K562 (cell line): ENCODE data around the gene ZDHHC19. TPM values are rescaled to one million over a fixed set of nuclear protein-coding genes. Genes with fewer than 3 reads are reported as not detected.

Experiments
- ATAC-seq: fragments of 200-7000 bp; cut with Tn5 transposase; 3 replicates; pipeline ENCODE4 v1.9.1; 2020; ENCODE audit warnings: moderate library complexity
- BruUV-seq: library from RNA; stranded (reverse); fragments of 400-500 nt; replicated peaks from 2 replicates; lab custom pipeline; 2021; lab: Mats Ljungman, UMichigan
- CTCF ChIA-PET: fragments of 300-600 bp; formaldehyde crosslinking; extraction: SDS; loops from one replicate; lab custom pipeline; 2021; ENCODE audit warnings: low intra/inter-chr PET ratio; lab: Yijun Ruan, JAX
- POLR2A ChIA-PET: fragments of 300-600, 350-650 bp; sonication (Branson Sonifier 250); formaldehyde crosslinking; extraction: SDS; loops from one replicate; lab custom pipeline; 2021; ENCODE audit warnings: antibody characterized with exemption, inconsistent platforms; lab: Yijun Ruan, JAX
- DNase-seq, 4 experiments: peaks; one replicate each; pipeline versions ENCODE4 v3.0.0 to v3.0.0-alpha.2; 2011 to 2018; ENCODE audit warnings: low spot score in 3 of 4, mixed read lengths in 3 of 4; ENCODE audit errors: extremely low read depth in 1 of 4
- FAIRE-seq: peaks from 2 replicates; lab custom pipeline; 2011; peaks lifted over from hg19 to GRCh38; lab: Jason Lieb, UNC
- H2AFZ ChIP-seq: 2 replicates; pipeline ENCODE4 v1.6.0; 2011; ENCODE audit warnings: low read depth, low read length, control low read depth, inconsistent platforms
- H3K27ac ChIP-seq: fragments of 200-600 bp; 3 replicates; pipeline ENCODE4 v1.8.0; 2011; ENCODE audit warnings: low read depth, mild to moderate bottlenecking, control low read depth, inconsistent platforms, low read length, moderate library complexity, mixed read lengths; ENCODE audit errors: extremely low read depth
- H3K27me3 ChIP-seq, 2 experiments: fragments of 300-600 bp in 1 of 2; 2 replicates in 1 of 2; 3 replicates in 1 of 2; pipeline versions ENCODE4 v1.6.0 to v1.8.0; 2011; ENCODE audit warnings: inconsistent platforms in 2 of 2, low read length in 2 of 2, mild to moderate bottlenecking in 1 of 2, mixed read lengths in 1 of 2, moderate library complexity in 1 of 2; ENCODE audit not compliant: control insufficient read depth in 2 of 2, insufficient read depth in 2 of 2
- H3K36me3 ChIP-seq: fragments of 300-600 bp; 3 replicates; pipeline ENCODE4 v1.8.0; 2011; ENCODE audit warnings: mild to moderate bottlenecking, low read length, inconsistent platforms; ENCODE audit not compliant: control insufficient read depth, insufficient read depth
- H3K4me1 ChIP-seq, 2 experiments: fragments of 200-600 bp in 1 of 2; replicated peaks in 1 of 2; 2 replicates in 1 of 2; 3 replicates in 1 of 2; pipeline versions ENCODE4 v1.5.1 to v1.8.0; 2011; ENCODE audit warnings: inconsistent platforms in 2 of 2, low read length in 2 of 2, mild to moderate bottlenecking in 1 of 2, mixed read lengths in 1 of 2, moderate library complexity in 1 of 2; ENCODE audit not compliant: control insufficient read depth in 2 of 2, insufficient read depth in 2 of 2
- H3K4me2 ChIP-seq: 2 replicates; pipeline ENCODE4 v1.6.1; 2011; ENCODE audit warnings: low read length, control low read depth, inconsistent platforms, mixed read lengths; ENCODE audit not compliant: insufficient read depth
- H3K4me3 ChIP-seq: fragments of 200-600 bp; sonication (generic), shearing (Covaris generic); 2 replicates; pipeline ENCODE4 v1.5.1; 2016; ENCODE audit warnings: control low read depth, inconsistent platforms
- H3K79me2 ChIP-seq: fragments of 200-600 bp; 3 replicates; pipeline ENCODE4 v1.8.0; 2011; ENCODE audit warnings: low read length, inconsistent platforms; ENCODE audit not compliant: control insufficient read depth, insufficient read depth
- H3K9ac ChIP-seq, 2 experiments: 2 replicates each; pipeline versions ENCODE4 v1.6.0 to v1.6.1; 2011; ENCODE audit warnings: low read depth in 2 of 2, low read length in 2 of 2, control low read depth in 1 of 2, inconsistent platforms in 1 of 2, mild to moderate bottlenecking in 1 of 2, mixed read lengths in 1 of 2; ENCODE audit not compliant: insufficient read depth in 1 of 2
- H3K9me1 ChIP-seq: one replicate; pipeline ENCODE4 v1.6.0; 2011; ENCODE audit warnings: inconsistent platforms, mild to moderate bottlenecking, low read length, moderate library complexity; ENCODE audit not compliant: control insufficient read depth, insufficient read depth
- H3K9me3 ChIP-seq: replicated peaks from 2 replicates; pipeline ENCODE4 v1.5.1; 2011; ENCODE audit warnings: low read depth, low read length, inconsistent platforms; ENCODE audit not compliant: control insufficient read depth, insufficient read depth
- H4K20me1 ChIP-seq: replicated peaks from 2 replicates; pipeline ENCODE4 v1.6.1; 2011; ENCODE audit warnings: low read length, inconsistent platforms, mixed read lengths; ENCODE audit not compliant: control insufficient read depth, insufficient read depth
- FOXK2 ChIP-seq, 2 experiments: fragments of 450-650 bp; IDR thresholded peaks in 1 of 2; conservative IDR thresholded peaks in 1 of 2; 2 replicates each; pipeline ENCODE4 v1.6.1; 2016; ENCODE audit warnings: low read depth in 2 of 2, mild to moderate bottlenecking in 1 of 2
- GABPA ChIP-seq: fragments of 200-800 bp; sonication (Bioruptor generic); conservative IDR thresholded peaks from 2 replicates; pipeline ENCODE4 v1.6.1; 2016; ENCODE audit warnings: low read depth, missing genetic modification characterization, missing compliant biosample characterization
- HOXB6 ChIP-seq: fragments of 250-450 bp; sonication (Bioruptor Pico); IDR thresholded peaks from 2 replicates; pipeline ENCODE4 v1.5.1; 2022; ENCODE audit warnings: mild to moderate bottlenecking, borderline replicate concordance
- LCOR ChIP-seq: sonication (generic); formaldehyde crosslinking; IDR thresholded peaks from 2 replicates; pipeline ENCODE4 v1.8.0; 2022; ENCODE audit warnings: mild to moderate bottlenecking, missing genetic modification reagents
- MTA1 ChIP-seq: fragments of 450-650 bp; IDR thresholded peaks from 2 replicates; pipeline ENCODE4 v1.6.1; 2017; ENCODE audit warnings: borderline replicate concordance
- MXI1 ChIP-seq: IDR thresholded peaks from 2 replicates; pipeline ENCODE4 v1.6.1; 2011; ENCODE audit warnings: low read depth, mild to moderate bottlenecking, improper control_type of control experiment, low read length
- NR2C2 ChIP-seq, 2 experiments: fragments of 200-800 bp in 1 of 2; sonication (Bioruptor generic) in 1 of 2; sonication (generic) in 1 of 2; formaldehyde crosslinking in 1 of 2; IDR thresholded peaks; 2 replicates each; pipeline versions ENCODE4 v1.6.1 to v1.8.0; 2016 to 2022; ENCODE audit warnings: mild to moderate bottlenecking in 1 of 2, missing compliant biosample characterization in 1 of 2, missing genetic modification characterization in 1 of 2, missing genetic modification reagents in 1 of 2
- PTBP1 ChIP-seq: fragments of 200-400 bp; formaldehyde crosslinking; IDR thresholded peaks from 2 replicates; pipeline ENCODE4 v1.6.1; 2017; ENCODE audit warnings: low read depth, low read length
- PYGO2 ChIP-seq: fragments of 450-650 bp; IDR thresholded peaks from 2 replicates; pipeline ENCODE4 v1.6.1; 2016; ENCODE audit warnings: mild to moderate bottlenecking, missing genetic modification characterization, moderate library complexity, missing compliant biosample characterization
- SREBF1 ChIP-seq: fragments of 150-350 bp; IDR thresholded peaks from 2 replicates; pipeline ENCODE4 v1.6.1; 2014; ENCODE audit warnings: antibody characterized with exemption, low read depth, low read length, borderline replicate concordance
- SREBF2 ChIP-seq: sonication (generic); formaldehyde crosslinking; IDR thresholded peaks from 2 replicates; pipeline ENCODE4 v1.4.0; 2020; ENCODE audit warnings: mild to moderate bottlenecking, missing genetic modification reagents
- TAL1 ChIP-seq: fragments of 450-650 bp; IDR thresholded peaks from 2 replicates; pipeline ENCODE4 v1.6.1; 2016; ENCODE audit warnings: mild to moderate bottlenecking
- ZC3H11A ChIP-seq: IDR thresholded peaks from 2 replicates; pipeline ENCODE4 v1.6.1; 2012; ENCODE audit warnings: low read depth, low read length, improper control_type of control experiment
- ZNF696 ChIP-seq: fragments of 250-450 bp; sonication (Bioruptor Pico); conservative IDR thresholded peaks from 2 replicates; pipeline ENCODE4 v1.4.0; 2020; ENCODE audit warnings: mild to moderate bottlenecking, moderate library complexity
- WGBS: fragments of 100-300 bp; shearing (Covaris generic); methylation state at CpG from one replicate; pipeline ENCODE4 v1.1.6; 2016; ENCODE audit warnings: low coverage, mixed read lengths; ENCODE audit not compliant: insufficient coverage; ENCODE audit errors: missing lambda C conversion rate; 5-methylcytosine and 5-hydroxymethylcytosine counted together
- in situ Hi-C: fragments of 300-500 bp; cut with MboI; formaldehyde crosslinking; loops from 4 replicates; pipeline ENCODE4 v1.15.0; 2018; ENCODE audit warnings: inconsistent platforms, mixed read lengths
- intact Hi-C: fragments of 100-400 bp; cut with micrococcal nuclease; formaldehyde crosslinking; loops from 2 replicates; pipeline ENCODE4 v1.14.2; 2022
- polyA plus RNA-seq, 8 experiments: library from polyadenylated mRNA; depleted of rRNA in 4 of 8; stranded (reverse) in 5 of 8; unstranded in 3 of 8; fragments of >200 nt; fragmentation: Nextera tagmentation in 2 of 8; fragmentation: Illumina TruSeq in 1 of 8; extraction: Ambion mirVana in 2 of 8; extraction: Trizol in 1 of 8; gene quantifications; 2 replicates each; pipeline versions ENCODE4 v1.2.1 to v1.2.3, GENCODE V29; 2011 to 2014; ENCODE audit warnings: inconsistent platforms in 1 of 8, missing spikeins in 1 of 8
- total RNA-seq, 7 experiments: library from RNA; depleted of rRNA in 6 of 7; stranded (reverse); fragments of >200 nt in 6 of 7; fragmentation: Illumina TruSeq in 2 of 7; extraction: Trizol in 2 of 7; gene quantifications; 2 replicates each; pipeline versions ENCODE4 v1.2.1 to v1.2.3, GENCODE V29; 2011 to 2021; ENCODE audit warnings: low replicate concordance in 1 of 7
- TF ChIP-seq, protein P1 (sequence below): fragments of 150-350 bp; IDR thresholded peaks from 2 replicates; pipeline ENCODE4 v1.6.1; 2014; ENCODE audit warnings: low read depth, mild to moderate bottlenecking, low read length, borderline replicate concordance
- TF ChIP-seq, protein P2 (sequence below): fragments of 200-800 bp; sonication (Bioruptor generic); IDR thresholded peaks from 2 replicates; pipeline ENCODE4 v1.6.1; 2017; ENCODE audit warnings: missing genetic modification characterization, missing compliant biosample characterization

ZDHHC19 gene
- total and polyA plus RNA-seq, 9 of the 15 experiments (the other 6 are each of a cell fraction or from before 2014, with no cell fraction given), result 0.40 to 5.5 (median 1.1) TPM

DNA sequence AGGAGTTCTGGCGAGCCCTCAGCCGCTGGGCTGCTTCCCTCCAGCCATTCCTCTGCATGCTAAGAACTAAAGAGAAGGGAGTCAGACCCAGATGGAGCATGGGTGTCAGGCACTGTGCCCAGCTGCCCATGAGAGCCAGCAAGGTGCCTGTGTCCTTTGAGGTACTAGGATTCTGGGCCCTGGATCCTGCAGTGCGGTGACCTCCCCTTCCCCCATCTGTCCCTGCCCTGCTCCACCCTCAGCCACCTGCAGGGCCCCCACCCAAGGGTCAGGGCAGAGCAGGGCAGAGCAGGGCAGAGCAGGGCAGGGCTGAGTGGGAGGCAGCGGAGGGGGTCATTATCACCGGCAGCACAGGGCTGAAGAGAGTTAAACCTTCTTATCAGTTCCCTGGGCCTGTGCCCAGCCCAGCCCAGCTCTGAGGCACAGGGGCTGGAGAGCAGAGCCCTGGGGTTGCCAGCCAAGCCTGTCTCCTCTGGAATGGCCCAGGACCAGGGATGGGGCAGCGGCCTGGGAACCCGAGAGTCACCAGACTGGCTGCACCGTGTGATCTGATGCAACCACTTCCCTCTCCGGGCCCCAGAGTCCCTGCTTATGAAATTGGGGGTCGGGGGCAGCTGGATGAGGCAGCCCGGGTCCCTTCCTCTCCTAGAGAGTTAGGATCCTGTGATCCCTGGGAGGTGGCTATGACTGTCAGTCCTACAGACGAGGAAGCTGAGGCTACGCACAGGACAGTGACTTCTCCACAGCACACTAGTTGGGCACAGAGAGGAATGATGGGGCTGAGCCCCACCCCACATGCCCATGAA lies 17.3 kb downstream of the ZDHHC19 start:
- no TSS peak for BruUV-seq
- no peak overlapping the region for H3K4me3 ChIP-seq
- FAIRE-seq, result no peak
- H3K9me1 ChIP-seq, result no peaks in the 10 kb centered on the region
- no peaks in the 10 kb centered on the region for H3K36me3 ChIP-seq
- DNase-seq, result peak in 3 of 4 experiments; percentile 33 to 71 (median 57)
- H2AFZ ChIP-seq, result peak overlapping the region; percentile 71
- WGBS, result 25% methylated on average over 13 of the region's 13 CpGs
- H4K20me1 ChIP-seq, result no peaks in the 10 kb centered on the region
- intact Hi-C loops (loop anchor here (2.0 to 10.0 kb wide), 2 partner anchors 67 to 479 kb away; no protein-coding TSS in a partner anchor), in situ Hi-C loops (loop anchor here (5.0 kb wide), 1 partner anchor 117 kb away; no protein-coding TSS in a partner anchor)
- no peaks in the 10 kb centered on the region for H3K27me3 ChIP-seq
- H3K4me1 ChIP-seq, result peaks cover 45 to 89% of the 10 kb centered on the region in 2 experiments
- peaks cover 25% of the 10 kb centered on the region for H3K79me2 ChIP-seq
- H3K4me2 ChIP-seq, result peak overlapping the region; percentile 64
- ChIA-PET POLR2A (interaction anchor here (0.6 to 3.0 kb wide), 10 partner anchors 15 to 172 kb away, joined by 3 to 30 read pairs (median 4); partner anchors contain the start of gene TFRC), CTCF (interaction anchor here (4.0 kb wide), 1 partner anchor 121 kb away, joined by 49 read pairs; no protein-coding TSS in a partner anchor)
- H3K27ac ChIP-seq, result peak overlapping the region; percentile 64
- ATAC-seq, result peak; percentile 43
- no peaks in the 10 kb centered on the region for H3K9me3 ChIP-seq
- H3K9ac ChIP-seq, result peak overlapping the region; percentile 45 to 72; a peak in 3 of 4 replicates
- TF ChIP-seq PYGO2 (tag) (no peak), TAL1 (peak; percentile 68; the same call in 1 of the 2 replicates), LCOR (CRISPR knock-in tag) (no peak), GABPA (no peak), HOXB6 (CRISPR knock-in tag) (no peak), PTBP1 (no peak), FOXK2 (conservative IDR thresholded peaks at IDR 0.05 in 1 of 2, IDR thresholded peaks at IDR 0.05 in 1 of 2; ENCODE audit: low read depth in 2 of 2) (no peak), MXI1 (no peak), SREBF1 (no peak), ZNF696 (no peak), NR2C2 (CRISPR knock-in tag; IDR thresholded peaks at IDR 0.05) (no peak), NR2C2 (tag; IDR thresholded peaks at IDR 0.05) (peak; percentile 41; the same call in 1 of the 2 replicates), ZC3H11A (no peak), SREBF2 (CRISPR knock-in tag) (no peak), MTA1 (no peak)
- TF ChIP-seq, protein P1, sequence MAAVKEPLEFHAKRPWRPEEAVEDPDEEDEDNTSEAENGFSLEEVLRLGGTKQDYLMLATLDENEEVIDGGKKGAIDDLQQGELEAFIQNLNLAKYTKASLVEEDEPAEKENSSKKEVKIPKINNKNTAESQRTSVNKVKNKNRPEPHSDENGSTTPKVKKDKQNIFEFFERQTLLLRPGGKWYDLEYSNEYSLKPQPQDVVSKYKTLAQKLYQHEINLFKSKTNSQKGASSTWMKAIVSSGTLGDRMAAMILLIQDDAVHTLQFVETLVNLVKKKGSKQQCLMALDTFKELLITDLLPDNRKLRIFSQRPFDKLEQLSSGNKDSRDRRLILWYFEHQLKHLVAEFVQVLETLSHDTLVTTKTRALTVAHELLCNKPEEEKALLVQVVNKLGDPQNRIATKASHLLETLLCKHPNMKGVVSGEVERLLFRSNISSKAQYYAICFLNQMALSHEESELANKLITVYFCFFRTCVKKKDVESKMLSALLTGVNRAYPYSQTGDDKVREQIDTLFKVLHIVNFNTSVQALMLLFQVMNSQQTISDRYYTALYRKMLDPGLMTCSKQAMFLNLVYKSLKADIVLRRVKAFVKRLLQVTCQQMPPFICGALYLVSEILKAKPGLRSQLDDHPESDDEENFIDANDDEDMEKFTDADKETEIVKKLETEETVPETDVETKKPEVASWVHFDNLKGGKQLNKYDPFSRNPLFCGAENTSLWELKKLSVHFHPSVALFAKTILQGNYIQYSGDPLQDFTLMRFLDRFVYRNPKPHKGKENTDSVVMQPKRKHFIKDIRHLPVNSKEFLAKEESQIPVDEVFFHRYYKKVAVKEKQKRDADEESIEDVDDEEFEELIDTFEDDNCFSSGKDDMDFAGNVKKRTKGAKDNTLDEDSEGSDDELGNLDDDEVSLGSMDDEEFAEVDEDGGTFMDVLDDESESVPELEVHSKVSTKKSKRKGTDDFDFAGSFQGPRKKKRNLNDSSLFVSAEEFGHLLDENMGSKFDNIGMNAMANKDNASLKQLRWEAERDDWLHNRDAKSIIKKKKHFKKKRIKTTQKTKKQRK, result no peak
- TF ChIP-seq, protein P2, sequence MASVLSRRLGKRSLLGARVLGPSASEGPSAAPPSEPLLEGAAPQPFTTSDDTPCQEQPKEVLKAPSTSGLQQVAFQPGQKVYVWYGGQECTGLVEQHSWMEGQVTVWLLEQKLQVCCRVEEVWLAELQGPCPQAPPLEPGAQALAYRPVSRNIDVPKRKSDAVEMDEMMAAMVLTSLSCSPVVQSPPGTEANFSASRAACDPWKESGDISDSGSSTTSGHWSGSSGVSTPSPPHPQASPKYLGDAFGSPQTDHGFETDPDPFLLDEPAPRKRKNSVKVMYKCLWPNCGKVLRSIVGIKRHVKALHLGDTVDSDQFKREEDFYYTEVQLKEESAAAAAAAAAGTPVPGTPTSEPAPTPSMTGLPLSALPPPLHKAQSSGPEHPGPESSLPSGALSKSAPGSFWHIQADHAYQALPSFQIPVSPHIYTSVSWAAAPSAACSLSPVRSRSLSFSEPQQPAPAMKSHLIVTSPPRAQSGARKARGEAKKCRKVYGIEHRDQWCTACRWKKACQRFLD (CRISPR knock-in tag), result peak; percentile 71
